Keratinocyte (primary cell): ENCODE data around the gene B4GALNT4. TPM values are rescaled to one million over a fixed set of nuclear protein-coding genes. Genes with fewer than 3 reads are reported as not detected.

ENCODE experiments used
- DNase-seq: peaks from one replicate; pipeline ENCODE4 v3.0.0-alpha.2; 2011; ENCODE audit warnings: low read depth, missing footprints, low spot score
- FAIRE-seq: peaks from 2 replicates; lab custom pipeline; 2011; peaks lifted over from hg19 to GRCh38; lab: Jason Lieb, UNC
- H2AFZ ChIP-seq: 2 replicates; pipeline ENCODE4 v1.6.0; 2012; ENCODE audit warnings: low read length, control low read depth, inconsistent platforms; ENCODE audit not compliant: control insufficient read depth
- H3K27ac ChIP-seq: 2 replicates; pipeline ENCODE4 v1.5.1; 2011; ENCODE audit warnings: low read length; ENCODE audit not compliant: control insufficient read depth, insufficient read depth
- H3K27me3 ChIP-seq: 3 replicates; pipeline ENCODE4 v1.6.0; 2011; ENCODE audit warnings: low read length; ENCODE audit not compliant: control insufficient read depth, insufficient read depth; ENCODE audit errors: extremely low read depth
- H3K36me3 ChIP-seq, 2 experiments: 2 replicates in 1 of 2; 3 replicates in 1 of 2; pipeline ENCODE4 v1.5.1; 2011; ENCODE audit warnings: low read length in 2 of 2, mild to moderate bottlenecking in 1 of 2; ENCODE audit not compliant: control insufficient read depth in 2 of 2, insufficient read depth in 2 of 2; ENCODE audit errors: extremely low read depth in 1 of 2
- H3K4me1 ChIP-seq: 3 replicates; pipeline ENCODE4 v1.5.1; 2011; ENCODE audit warnings: low read length; ENCODE audit not compliant: control insufficient read depth, insufficient read depth; ENCODE audit errors: extremely low read depth
- H3K4me2 ChIP-seq: 3 replicates; pipeline ENCODE4 v1.6.0; 2011; ENCODE audit warnings: low read depth, low read length; ENCODE audit not compliant: control insufficient read depth, insufficient read depth; ENCODE audit errors: extremely low read depth
- H3K4me3 ChIP-seq, 3 experiments: fragments of 200-600 bp in 1 of 3; sonication (generic) in 1 of 3; 2 replicates in 2 of 3; 3 replicates in 1 of 3; pipeline ENCODE4 v1.5.1; 2011 to 2016; ENCODE audit warnings: low read length in 3 of 3, mild to moderate bottlenecking in 3 of 3, control low read depth in 2 of 3, inconsistent platforms in 1 of 3, low read depth in 1 of 3, mixed read lengths in 1 of 3, mixed run types in 1 of 3, moderate library complexity in 1 of 3; ENCODE audit not compliant: control insufficient read depth in 2 of 3, insufficient read depth in 2 of 3; ENCODE audit errors: extremely low read depth in 1 of 3
- H3K79me2 ChIP-seq: 2 replicates; pipeline ENCODE4 v1.6.0; 2012; ENCODE audit warnings: low read length; ENCODE audit not compliant: control insufficient read depth, insufficient read depth
- H3K9ac ChIP-seq: 3 replicates; pipeline ENCODE4 v1.6.0; 2011; ENCODE audit warnings: low read length; ENCODE audit not compliant: control insufficient read depth, insufficient read depth; ENCODE audit errors: extremely low read depth
- H3K9me1 ChIP-seq: 3 replicates; pipeline ENCODE4 v1.6.0; 2011; ENCODE audit warnings: low read length; ENCODE audit not compliant: control insufficient read depth, insufficient read depth; ENCODE audit errors: extremely low read depth
- H3K9me3 ChIP-seq: 2 replicates; pipeline ENCODE4 v1.5.1; 2012; ENCODE audit warnings: low read depth, low read length; ENCODE audit not compliant: control insufficient read depth
- H4K20me1 ChIP-seq: 3 replicates; pipeline ENCODE4 v1.6.0; 2011; ENCODE audit warnings: low read length; ENCODE audit not compliant: control insufficient read depth, insufficient read depth; ENCODE audit errors: extremely low read depth
- EZH2 ChIP-seq: IDR thresholded peaks from one replicate; pipeline ENCODE4 v1.6.1; 2012; ENCODE audit warnings: inconsistent platforms, mild to moderate bottlenecking, low read length, moderate library complexity
- dilution Hi-C: fragments of 300-500 bp; cut with MboI; formaldehyde crosslinking; loops from one replicate; pipeline ENCODE4 v1.7.0; 2020; ENCODE audit warnings: low sequenced_read_pairs; ENCODE audit not compliant: extremely low pct_ligation_motif_present
- polyA plus RNA-seq, 5 experiments: library from polyadenylated mRNA; depleted of rRNA in 3 of 5; stranded (reverse) in 3 of 5; stranded (forward) in 1 of 5; unstranded in 1 of 5; fragments of >200 nt; gene quantifications; 1 replicate in 1 of 5; 2 replicates in 3 of 5; 3 replicates in 1 of 5; pipeline versions ENCODE4 v1.2.1 to v1.2.3, GENCODE V29; 2011 to 2012; ENCODE audit warnings: missing spikeins in 2 of 5, low read depth in 1 of 5, low replicate concordance in 1 of 5
- TF ChIP-seq, protein P1 (sequence below), 3 experiments: IDR thresholded peaks in 1 of 3; conservative IDR thresholded peaks in 1 of 3; optimal IDR thresholded peaks in 1 of 3; 2 replicates in 2 of 3; 3 replicates in 1 of 3; pipeline versions ENCODE3 to v1.5.1; 2011; ENCODE audit warnings: low read length in 3 of 3, mild to moderate bottlenecking in 3 of 3, moderate library complexity in 2 of 3, control low read depth in 1 of 3, inconsistent platforms in 1 of 3; ENCODE audit not compliant: insufficient read depth in 2 of 3; ENCODE audit errors: extremely low read depth in 1 of 3

The B4GALNT4 gene
- polyA plus RNA-seq, 1 donor (not counting 4 experiments of a cell fraction or from before 2014, with no cell fraction given): 7.3 TPM

DNA sequence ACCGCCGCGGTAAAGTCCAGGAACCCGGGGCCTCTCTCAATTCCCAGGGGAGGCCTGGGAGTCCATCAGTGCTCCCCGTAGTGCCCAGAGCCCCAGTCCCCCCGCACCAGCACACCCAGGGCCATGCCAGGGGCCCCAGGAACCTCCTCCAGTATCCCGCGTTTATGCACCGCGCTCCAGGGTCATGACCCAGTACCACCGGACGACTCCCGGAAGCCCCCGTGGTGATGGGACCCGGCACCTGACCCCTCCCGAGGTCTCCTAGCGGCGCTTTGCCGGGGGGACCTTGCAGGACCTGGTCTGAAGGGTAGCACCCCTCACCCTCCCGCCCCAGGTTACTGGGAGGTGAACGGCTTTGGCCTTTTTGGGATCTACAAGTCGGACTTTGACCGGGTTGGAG is 11.2 kb downstream of the B4GALNT4 start:
- Histone ChIP-seq H3K4me3 (no peak overlapping the region), H3K9me1 (no peaks in the 10 kb centered on the region), H3K27ac (no peak overlapping the region), H3K4me2 (no peak overlapping the region), H3K9me3 (no peaks in the 10 kb centered on the region), H4K20me1 (peaks cover 4% of the 10 kb centered on the region), H3K79me2 (no peaks in the 10 kb centered on the region), H2AFZ (no peak overlapping the region), H3K9ac (no peak overlapping the region), H3K4me1 (no peaks in the 10 kb centered on the region), H3K27me3 (no peaks in the 10 kb centered on the region), H3K36me3 (peaks cover 0 to 2% of the 10 kb centered on the region in 2 experiments)
- no peak for FAIRE-seq
- no peak for DNase-seq
- TF ChIP-seq, protein P1, sequence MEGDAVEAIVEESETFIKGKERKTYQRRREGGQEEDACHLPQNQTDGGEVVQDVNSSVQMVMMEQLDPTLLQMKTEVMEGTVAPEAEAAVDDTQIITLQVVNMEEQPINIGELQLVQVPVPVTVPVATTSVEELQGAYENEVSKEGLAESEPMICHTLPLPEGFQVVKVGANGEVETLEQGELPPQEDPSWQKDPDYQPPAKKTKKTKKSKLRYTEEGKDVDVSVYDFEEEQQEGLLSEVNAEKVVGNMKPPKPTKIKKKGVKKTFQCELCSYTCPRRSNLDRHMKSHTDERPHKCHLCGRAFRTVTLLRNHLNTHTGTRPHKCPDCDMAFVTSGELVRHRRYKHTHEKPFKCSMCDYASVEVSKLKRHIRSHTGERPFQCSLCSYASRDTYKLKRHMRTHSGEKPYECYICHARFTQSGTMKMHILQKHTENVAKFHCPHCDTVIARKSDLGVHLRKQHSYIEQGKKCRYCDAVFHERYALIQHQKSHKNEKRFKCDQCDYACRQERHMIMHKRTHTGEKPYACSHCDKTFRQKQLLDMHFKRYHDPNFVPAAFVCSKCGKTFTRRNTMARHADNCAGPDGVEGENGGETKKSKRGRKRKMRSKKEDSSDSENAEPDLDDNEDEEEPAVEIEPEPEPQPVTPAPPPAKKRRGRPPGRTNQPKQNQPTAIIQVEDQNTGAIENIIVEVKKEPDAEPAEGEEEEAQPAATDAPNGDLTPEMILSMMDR (optimal IDR thresholded peaks at IDR 0.05 in 1 of 3, IDR thresholded peaks at IDR 0.05 in 1 of 3, conservative IDR thresholded peaks at IDR 0.05 in 1 of 3; ENCODE audit: extremely low read depth in 1 of 3, insufficient read depth in 2 of 3, low read length in 3 of 3): no peak
- TF ChIP-seq EZH2: no peak
- dilution Hi-C loops: no loop called here

DNA sequence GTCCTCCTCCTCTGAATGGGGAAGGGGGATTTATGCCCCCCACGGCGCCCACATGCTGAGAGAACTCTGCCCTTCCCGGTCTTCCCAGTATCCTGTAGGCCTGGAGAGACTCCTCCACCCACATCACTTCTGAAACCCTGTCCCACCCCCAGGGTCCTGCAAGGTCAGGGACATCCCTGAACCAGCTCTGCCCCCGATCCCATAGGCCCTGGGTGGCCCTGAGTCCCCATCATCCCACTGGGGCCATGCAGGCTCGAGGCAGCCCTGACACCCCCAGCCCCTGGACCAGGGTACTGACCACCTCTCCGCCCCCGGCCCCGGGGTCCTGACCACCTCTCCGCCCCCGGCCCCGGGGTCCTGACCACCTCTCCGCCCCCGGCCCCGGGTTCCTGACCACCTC is 11.7 kb downstream of the B4GALNT4 start:
- dilution Hi-C loops: no loop called here
- Histone ChIP-seq H2AFZ (no peak overlapping the region), H3K79me2 (no peaks in the 10 kb centered on the region), H3K4me3 (no peak overlapping the region), H3K36me3 (peaks cover 0 to 2% of the 10 kb centered on the region in 2 experiments), H3K4me1 (no peaks in the 10 kb centered on the region), H4K20me1 (peaks cover 4% of the 10 kb centered on the region), H3K9ac (no peak overlapping the region), H3K9me1 (no peaks in the 10 kb centered on the region), H3K9me3 (no peaks in the 10 kb centered on the region), H3K27ac (no peak overlapping the region), H3K4me2 (no peak overlapping the region), H3K27me3 (no peaks in the 10 kb centered on the region)
- TF ChIP-seq, protein P1 (optimal IDR thresholded peaks at IDR 0.05 in 1 of 3, IDR thresholded peaks at IDR 0.05 in 1 of 3, conservative IDR thresholded peaks at IDR 0.05 in 1 of 3; ENCODE audit: extremely low read depth in 1 of 3, insufficient read depth in 2 of 3, low read length in 3 of 3): no peak
- no peak for TF ChIP-seq EZH2
- no peak for DNase-seq
- FAIRE-seq: no peak
